ENCODE measurements around the gene MC5R.

DNA sequence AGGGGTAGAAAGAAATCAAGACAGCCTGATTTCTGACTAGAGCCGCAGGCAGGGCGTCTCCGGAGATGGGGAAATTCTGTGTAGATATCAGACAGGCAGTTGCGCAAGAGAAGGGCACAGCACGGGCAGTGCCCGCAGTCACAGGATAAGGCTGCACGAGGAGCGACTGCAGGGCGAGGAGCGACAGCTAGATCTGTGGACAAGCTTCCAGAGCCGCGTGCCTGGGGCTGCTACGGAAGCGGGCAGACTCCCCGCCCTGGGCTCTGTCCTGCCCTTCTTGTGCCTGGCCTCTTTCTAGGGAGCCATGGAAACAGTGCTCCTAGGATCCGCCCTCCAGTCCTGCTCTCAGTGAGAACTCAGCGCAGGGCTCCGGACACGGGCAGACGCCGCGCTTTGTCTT lies 12.6 kb downstream of the MC5R start:
- TF ChIP-seq EZH2 (IDR thresholded peaks at IDR 0.05) (no peak), POLR2AphosphoS5 (IDR thresholded peaks at IDR 0.05; ENCODE audit: borderline replicate concordance, low read depth, low read length) (no peak), FOXP2 (optimal IDR thresholded peaks at IDR 0.05; ENCODE audit: control extremely low read depth, extremely low read length, insufficient read depth) (no peak)

Measured in SK-N-MC (cell line).